ENCODE measurements around the gene BCL6.

The BCL6 gene

GRCh38 chr3:187753516-187753915, 8.2 kb upstream of the BCL6 start:
- DNase-seq (ENCODE audit: extremely low spot score), result no peak
- POLR2A ChIA-PET, result no interaction called here
- CTCF ChIA-PET, result interaction anchor here (2.8 kb wide), 1 partner anchor 13 kb away, joined by 16 read pairs; no protein-coding TSS in a partner anchor
- TF ChIP-seq CTCF (IDR thresholded peaks at IDR 0.05; ENCODE audit: control extremely low read depth, extremely low read depth, low read depth, missing control alignments), result no peak

- TF ChIP-seq CTCF (IDR thresholded peaks at IDR 0.05; ENCODE audit: control extremely low read depth, extremely low read depth, low read depth, missing control alignments), result no peak
- no peak for DNase-seq (ENCODE audit: extremely low spot score)
- ChIA-PET CTCF (interaction anchor here (1.3 to 6.2 kb wide), 6 partner anchors 8 to 1204 kb away, joined by 3 to 54 read pairs (median 10); no protein-coding TSS in a partner anchor), POLR2A (no interaction called here)
Measured at GRCh38 chr3:187750513-187751123, 5.3 kb upstream of the BCL6 start.

GRCh38 chr3:187750006-187750512, 4.8 kb upstream of the BCL6 start:
- ChIA-PET POLR2A (no interaction called here), CTCF (interaction anchor here (1.3 to 6.2 kb wide), 7 partner anchors 9 to 1204 kb away, joined by 3 to 54 read pairs (median 10); no protein-coding TSS in a partner anchor)
- no peak for DNase-seq (ENCODE audit: extremely low spot score)
- TF ChIP-seq CTCF (IDR thresholded peaks at IDR 0.05; ENCODE audit: control extremely low read depth, extremely low read depth, low read depth, missing control alignments), result no peak

GRCh38 chr3:187748050-187748481, 2.8 kb upstream of the BCL6 start:
- CTCF ChIA-PET, result interaction anchor here (0.6 to 6.2 kb wide), 23 partner anchors 9 to 1409 kb away, joined by 3 to 54 read pairs (median 3); no protein-coding TSS in a partner anchor
- peak; percentile 57 for DNase-seq (ENCODE audit: extremely low spot score)

GRCh38 chr3:187747506-187747905, 2.2 kb upstream of the BCL6 start:
- ChIA-PET CTCF (interaction anchor here (0.6 to 6.2 kb wide), 25 partner anchors 8 to 1409 kb away, joined by 3 to 54 read pairs (median 3); no protein-coding TSS in a partner anchor), POLR2A (no interaction called here)
- TF ChIP-seq CTCF (IDR thresholded peaks at IDR 0.05; ENCODE audit: control extremely low read depth, extremely low read depth, low read depth, missing control alignments), result no peak
- DNase-seq (ENCODE audit: extremely low spot score), result no peak

More at GRCh38 chr3:187748050-187748481, 2.8 kb upstream of the BCL6 start:
- POLR2A ChIA-PET, result no interaction called here
- TF ChIP-seq CTCF (IDR thresholded peaks at IDR 0.05; ENCODE audit: control extremely low read depth, extremely low read depth, low read depth, missing control alignments), result peak; percentile 97

GRCh38 chr3:187746442-187747281, 1.4 kb upstream of the BCL6 start:
- POLR2A ChIA-PET, result interaction anchor here (0.5 kb wide), 1 partner anchor 447 kb away, joined by 3 read pairs; no protein-coding TSS in a partner anchor
- no peak for TF ChIP-seq CTCF (IDR thresholded peaks at IDR 0.05; ENCODE audit: control extremely low read depth, extremely low read depth, low read depth, missing control alignments)
- no peak for DNase-seq (ENCODE audit: extremely low spot score)
- CTCF ChIA-PET, result interaction anchor here (1.0 to 6.2 kb wide), 19 partner anchors 7 to 1358 kb away, joined by 3 to 54 read pairs (median 4); no protein-coding TSS in a partner anchor
